ENCODE data around the gene CCDC183. TPM values are rescaled to one million over a fixed set of nuclear protein-coding genes. Genes with fewer than 3 reads are reported as not detected.

The CCDC183 gene
- total RNA-seq = 1 to 10 TPM in 7 of 8 experiments, under 1 TPM in 1; 0.61 to 3.3 (median 2.5) TPM

- 0 to 80% (median 41%) methylated on average over 1 to 5 of the region's 5 CpGs; no CpG with 5 or more reads in 4 of the 10 experiments for WGBS, 10 experiments
- no peak within 1 kb of the TSS for H3K27ac ChIP-seq
- no peak within 1 kb of the TSS for H3K4me3 ChIP-seq
- in situ Hi-C loops (cut with MboI; ENCODE audit: low pct_unique_long_range_greater_than_20kb in 2 of 9, low sequenced_read_pairs in 9 of 9, unreplicated experiment in 9 of 9) = loop anchor here in 7 of 9 experiments (25.0 kb wide), 1 partner anchor 241 kb away; the partner anchor contains the start of genes ABCA2 (in 7 of the 7), FUT7 (in 7 of the 7) and NPDC1 (in 7 of the 7)
- ATAC-seq (replicated peaks in 6 of 8) = no peak
- peaks cover 32 to 36% of the 10 kb centered on the region in 2 donors for H3K4me1 ChIP-seq (replicated peaks in 1 of 2)
These were observed at the start of gene CCDC183 for GRCh38 chr9:136796238-136796774. Gene CCDC183 (plus strand): TSS chr9:136796338. CDS start chr9:136796398, 60 bp downstream.

DNA sequence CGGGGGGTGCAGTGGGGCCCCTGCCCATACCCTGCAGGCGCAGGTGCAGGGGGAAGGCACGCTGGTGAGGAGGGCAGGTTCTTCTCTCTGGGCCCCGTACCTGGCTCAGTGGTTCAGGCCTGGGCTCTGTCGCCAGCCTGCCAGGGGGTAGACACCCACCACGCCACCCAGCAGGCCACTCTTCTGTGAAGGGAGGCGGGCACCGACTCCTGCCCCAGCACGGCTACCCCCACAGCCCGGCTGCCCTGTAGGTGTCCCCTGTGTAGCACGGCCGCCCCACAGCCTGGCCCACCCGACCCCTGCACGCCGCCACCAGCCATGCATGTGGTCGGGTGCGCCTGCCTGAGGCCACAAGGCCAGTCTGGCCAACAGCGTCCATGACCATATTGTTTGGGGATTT is 49.5 kb upstream of the CCDC183 start:
- in situ Hi-C loops (cut with MboI; ENCODE audit: low pct_unique_long_range_greater_than_20kb in 2 of 9, low sequenced_read_pairs in 9 of 9, unreplicated experiment in 9 of 9) = no loop called here
- 80% methylated on average over 1 of the region's 18 CpGs; no CpG with 5 or more reads in 9 of the 10 experiments for WGBS, 10 experiments
- Histone ChIP-seq H3K27ac (no peak overlapping the region), H3K4me3 (no peak overlapping the region), H3K4me1 (replicated peaks in 1 of 2) (peaks cover 0 to 13% of the 10 kb centered on the region in 2 donors)
- ATAC-seq (replicated peaks in 6 of 8) = no peak

GRCh38 chr9:136747161-136748060 is 48.7 kb upstream of the CCDC183 start:
- WGBS, 10 experiments = 70 to 82% (median 80%) methylated on average over 2 to 8 of the region's 22 CpGs; no CpG with 5 or more reads in 5 of the 10 experiments
- in situ Hi-C loops (cut with MboI; ENCODE audit: low pct_unique_long_range_greater_than_20kb in 2 of 9, low sequenced_read_pairs in 9 of 9, unreplicated experiment in 9 of 9) = no loop called here
- H3K4me1 ChIP-seq (replicated peaks in 1 of 2) = peaks cover 0 to 5% of the 10 kb centered on the region in 2 donors
- H3K4me3 ChIP-seq = no peak overlapping the region
- ATAC-seq (replicated peaks in 6 of 8) = no peak
- no peak overlapping the region for H3K27ac ChIP-seq

DNA sequence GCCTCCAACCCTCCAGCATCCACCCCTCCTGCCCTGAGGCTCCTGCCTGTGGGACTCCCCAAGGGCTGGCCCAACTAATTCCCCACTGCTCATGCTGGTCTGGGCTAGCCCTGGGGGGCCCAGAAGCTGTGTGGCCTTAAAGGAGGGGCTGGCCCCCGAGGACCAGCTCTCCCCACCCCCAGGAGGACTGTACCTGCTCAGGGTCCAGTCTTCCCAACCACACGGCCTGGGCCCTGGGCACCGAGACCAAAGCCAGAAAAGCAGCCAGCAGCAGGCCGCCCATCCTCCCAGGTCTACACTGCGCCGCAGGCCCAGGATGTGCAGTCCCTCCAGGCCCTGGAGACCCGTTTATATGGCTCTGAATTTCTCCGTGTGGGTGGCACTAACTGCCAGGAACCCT is 47.9 kb upstream of the CCDC183 start, which contains the start of gene LCN6:
Gene LCN6 (minus strand): TSS at position 325 of the 400 bp plus-strand sequence. CDS start 42 bp downstream, at position 283.
- in situ Hi-C loops (cut with MboI; ENCODE audit: low pct_unique_long_range_greater_than_20kb in 2 of 9, low sequenced_read_pairs in 9 of 9, unreplicated experiment in 9 of 9) = no loop called here
- Histone ChIP-seq H3K4me3 (no peak within 1 kb of the TSS), H3K27ac (no peak within 1 kb of the TSS), H3K4me1 (replicated peaks in 1 of 2) (no peaks in the 10 kb centered on the region)
- ATAC-seq (replicated peaks in 6 of 8) = peak in 1 of 8 experiments; percentile 13
- 53 to 79% (median 72%) methylated on average over 3 to 5 of the region's 8 CpGs; no CpG with 5 or more reads in 7 of the 10 experiments for WGBS, 10 experiments

DNA sequence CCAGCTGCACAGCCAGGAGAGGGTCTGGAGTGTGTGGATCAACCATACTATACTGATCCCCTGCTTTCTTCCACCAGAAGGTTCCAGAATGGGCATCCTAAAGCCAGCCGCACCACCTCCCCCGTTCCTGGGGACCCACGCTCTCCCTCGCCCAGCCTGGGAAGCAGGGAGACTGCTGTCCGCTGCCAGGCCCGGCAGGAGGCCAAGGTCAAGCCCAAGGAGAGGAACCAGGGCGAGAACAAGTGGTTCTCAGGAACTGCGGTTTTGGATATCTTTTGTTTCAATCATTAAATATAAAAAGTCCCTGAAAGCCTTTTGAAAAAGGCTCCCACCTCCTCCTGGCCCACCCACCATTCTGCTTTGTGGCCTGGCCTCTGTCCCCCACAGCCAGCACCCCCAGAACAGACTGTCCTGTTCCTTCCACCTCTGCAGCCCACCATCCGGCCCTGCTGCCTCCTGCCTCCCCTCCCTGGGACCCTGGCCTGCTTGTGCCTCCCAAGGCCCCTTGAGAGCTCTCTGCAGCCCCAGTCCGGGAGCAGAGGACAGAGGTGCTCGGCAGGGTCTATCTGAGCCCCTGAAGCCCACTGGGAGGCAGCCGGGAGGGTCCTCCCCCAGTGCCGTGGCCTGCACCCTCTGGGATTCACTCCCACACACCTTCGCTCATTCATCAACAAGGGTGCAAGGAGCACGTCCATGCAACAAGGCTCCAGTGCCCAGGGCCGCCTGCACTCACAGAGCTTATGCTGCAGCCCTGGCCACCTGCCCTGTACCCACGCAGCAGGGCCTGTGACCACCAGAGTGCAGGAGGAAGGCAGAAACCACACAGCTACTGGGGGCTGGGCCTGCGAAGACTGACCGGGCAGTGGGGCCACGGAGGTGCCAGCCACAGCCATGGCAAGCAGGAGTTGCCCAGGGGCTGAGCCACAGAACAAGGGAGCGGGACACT is 47.2 kb upstream of the CCDC183 start:
- 54 to 100% (median 70%) methylated on average over 1 to 7 of the region's 21 CpGs; no CpG with 5 or more reads in 2 of the 10 experiments for WGBS, 10 experiments
- no peak overlapping the region for H3K4me3 ChIP-seq
- H3K27ac ChIP-seq = no peak overlapping the region
- ATAC-seq (replicated peaks in 6 of 8) = peak in 1 of 8 experiments; percentile 2
- in situ Hi-C loops (cut with MboI; ENCODE audit: low pct_unique_long_range_greater_than_20kb in 2 of 9, low sequenced_read_pairs in 9 of 9, unreplicated experiment in 9 of 9) = no loop called here
- no peaks in the 10 kb centered on the region for H3K4me1 ChIP-seq (replicated peaks in 1 of 2)

GRCh38 chr9:136750526-136750925 is 45.6 kb upstream of the CCDC183 start:
- Histone ChIP-seq H3K4me1 (replicated peaks in 1 of 2) (no peaks in the 10 kb centered on the region), H3K27ac (no peak overlapping the region), H3K4me3 (no peak overlapping the region)
- in situ Hi-C loops (cut with MboI; ENCODE audit: low pct_unique_long_range_greater_than_20kb in 2 of 9, low sequenced_read_pairs in 9 of 9, unreplicated experiment in 9 of 9) = no loop called here
- 0 to 80% (median 45%) methylated on average over 1 to 2 of the region's 2 CpGs; no CpG with 5 or more reads in 6 of the 10 experiments for WGBS, 10 experiments
- peak in 1 of 8 experiments; percentile 20 for ATAC-seq (replicated peaks in 6 of 8)

DNA sequence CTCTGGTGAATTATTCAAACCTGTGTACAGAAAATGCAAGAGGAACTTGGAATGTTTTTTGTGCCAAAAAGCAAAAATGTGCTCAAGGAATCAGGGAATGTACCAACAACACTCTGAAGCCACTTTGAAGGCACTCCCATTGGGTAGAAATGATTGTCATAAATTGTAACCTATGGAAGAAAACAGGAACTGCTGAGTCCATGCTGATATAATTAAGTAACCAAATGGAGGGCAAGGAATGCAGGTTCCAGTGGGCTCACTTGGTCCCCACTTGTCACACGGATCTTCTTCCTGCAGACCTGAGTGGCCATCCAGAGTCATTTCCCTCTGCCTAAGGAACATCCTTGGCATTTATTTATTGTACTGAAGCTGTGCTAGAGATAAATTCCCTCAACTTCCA is 44.9 kb upstream of the CCDC183 start:
- H3K4me1 ChIP-seq (replicated peaks in 1 of 2) = no peaks in the 10 kb centered on the region
- no peak overlapping the region for H3K27ac ChIP-seq
- in situ Hi-C loops (cut with MboI; ENCODE audit: low pct_unique_long_range_greater_than_20kb in 2 of 9, low sequenced_read_pairs in 9 of 9, unreplicated experiment in 9 of 9) = no loop called here
- WGBS, 10 experiments = 60 to 100% (median 73%) methylated on average over 1 of the region's 1 CpG; no CpG with 5 or more reads in 4 of the 10 experiments
- ATAC-seq (replicated peaks in 6 of 8) = no peak
- no peak overlapping the region for H3K4me3 ChIP-seq

- in situ Hi-C loops (cut with MboI; ENCODE audit: low pct_unique_long_range_greater_than_20kb in 2 of 9, low sequenced_read_pairs in 9 of 9, unreplicated experiment in 9 of 9) = no loop called here
- Histone ChIP-seq H3K27ac (no peak overlapping the region), H3K4me3 (no peak overlapping the region), H3K4me1 (replicated peaks in 1 of 2) (no peaks in the 10 kb centered on the region)
- ATAC-seq (replicated peaks in 6 of 8) = no peak
These were observed 44.3 kb upstream of the CCDC183 start for GRCh38 chr9:136751814-136752213.

GRCh38 chr9:136753371-136754058 is 42.6 kb upstream of the CCDC183 start:
- no peak for ATAC-seq (replicated peaks in 6 of 8)
- in situ Hi-C loops (cut with MboI; ENCODE audit: low pct_unique_long_range_greater_than_20kb in 2 of 9, low sequenced_read_pairs in 9 of 9, unreplicated experiment in 9 of 9) = no loop called here
- no peak overlapping the region for H3K4me3 ChIP-seq
- no peak overlapping the region for H3K27ac ChIP-seq
- no peaks in the 10 kb centered on the region for H3K4me1 ChIP-seq (replicated peaks in 1 of 2)
- 50 to 100% (median 68%) methylated on average over 2 to 13 of the region's 31 CpGs; no CpG with 5 or more reads in 4 of the 10 experiments for WGBS, 10 experiments

GRCh38 chr9:136754059-136754572 is 42.0 kb upstream of the CCDC183 start:
- ATAC-seq (replicated peaks in 6 of 8) = peak in 2 of 8 experiments; percentile 10 to 11
- WGBS, 10 experiments = 80% methylated on average over 1 of the region's 17 CpGs; no CpG with 5 or more reads in 9 of the 10 experiments
- in situ Hi-C loops (cut with MboI; ENCODE audit: low pct_unique_long_range_greater_than_20kb in 2 of 9, low sequenced_read_pairs in 9 of 9, unreplicated experiment in 9 of 9) = no loop called here
- no peak overlapping the region for H3K27ac ChIP-seq
- H3K4me1 ChIP-seq (replicated peaks in 1 of 2) = no peaks in the 10 kb centered on the region
- H3K4me3 ChIP-seq = no peak overlapping the region

GRCh38 chr9:136754626-136755301 is 41.4 kb upstream of the CCDC183 start:
- in situ Hi-C loops (cut with MboI; ENCODE audit: low pct_unique_long_range_greater_than_20kb in 2 of 9, low sequenced_read_pairs in 9 of 9, unreplicated experiment in 9 of 9) = no loop called here
- Histone ChIP-seq H3K27ac (no peak overlapping the region), H3K4me3 (no peak overlapping the region), H3K4me1 (replicated peaks in 1 of 2) (no peaks in the 10 kb centered on the region)
- ATAC-seq (replicated peaks in 6 of 8) = peak in 4 of 8 experiments; percentile 2 to 18 (median 10)
- whole genome bisulfite sequencing, 10 experiments = 60 to 100% (median 60%) methylated on average over 1 of the region's 24 CpGs; no CpG with 5 or more reads in 7 of the 10 experiments
